HG02870 (cell line): ENCODE measurements around the gene XIRP2.
A peak's percentile ranks its signal among the peaks of the same experiment; 100 is the strongest.

Experiments used
- ATAC-seq: cut with Tn5 transposase; IDR thresholded peaks from one replicate; pipeline ENCODE4 v1.9.1; 2021; ENCODE audit warnings: mild to moderate bottlenecking, moderate library complexity; ENCODE audit not compliant: unreplicated experiment

Gene XIRP2

DNA sequence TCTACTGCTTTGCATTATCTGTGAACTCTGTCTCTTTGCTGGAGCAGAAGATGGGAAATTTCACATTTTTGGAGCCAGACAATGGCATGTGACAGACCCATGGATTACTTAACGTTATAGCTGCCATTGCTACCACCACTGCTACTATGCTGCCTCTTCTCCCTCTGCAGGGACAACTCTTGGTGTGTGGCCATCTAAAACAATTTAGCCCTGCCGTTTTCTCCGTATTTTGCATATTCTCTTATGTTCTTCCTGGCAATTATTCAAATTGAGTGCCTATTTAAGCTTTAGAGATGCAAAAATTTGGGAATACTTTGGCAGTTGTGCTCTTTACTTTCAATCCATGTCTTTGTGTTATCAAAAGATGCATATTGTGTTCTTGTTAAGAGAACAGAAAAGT lies 386.8 kb downstream of the XIRP2 start:
- ATAC-seq: no peak

- no peak for ATAC-seq
Observed at GRCh38 chr2:167279810-167280209, 391.5 kb downstream of the XIRP2 start.

GRCh38 chr2:167287212-167287611 lies 398.9 kb downstream of the XIRP2 start:
- no peak for ATAC-seq

DNA sequence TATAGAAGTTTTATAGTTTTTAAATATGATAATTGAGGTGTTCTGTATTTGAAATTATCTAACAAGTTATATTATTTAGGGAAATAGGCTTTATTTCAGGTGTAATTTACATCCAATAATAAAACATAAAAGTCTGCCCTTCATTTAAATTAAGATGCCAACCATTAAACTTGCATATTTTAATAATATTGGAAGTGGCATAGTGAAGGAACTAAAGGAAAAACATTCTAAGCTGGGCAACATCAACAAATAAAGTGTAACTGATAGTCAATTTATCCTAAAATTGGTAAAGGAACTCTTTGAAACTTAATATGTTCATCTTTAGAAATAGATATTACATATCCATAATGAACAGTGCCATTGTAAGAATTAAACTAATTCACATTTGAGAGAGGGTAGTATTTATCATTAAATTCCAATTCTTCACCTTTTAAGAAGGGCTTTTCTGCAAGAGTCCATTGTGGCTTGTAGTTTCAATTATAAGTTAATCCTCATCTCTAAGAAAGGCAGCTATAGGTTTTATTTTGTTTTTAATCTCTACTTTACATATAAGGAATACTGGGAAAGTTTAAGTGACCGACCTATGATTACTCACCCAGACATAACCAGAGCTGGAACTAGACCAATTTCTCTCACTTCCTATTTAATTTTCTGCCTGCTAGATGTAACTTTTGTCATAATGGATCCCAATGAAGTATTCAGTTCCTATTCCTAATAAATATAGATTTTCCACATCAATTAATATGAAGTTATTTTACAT lies 401.6 kb downstream of the XIRP2 start:
- no peak for ATAC-seq

GRCh38 chr2:167292430-167293171 lies 404.3 kb downstream of the XIRP2 start, which contains the start of gene B3GALT1:
Gene B3GALT1, plus strand, starts transcription at chr2:167293001.
- peak; percentile 99 for ATAC-seq

- peak; percentile 1 for ATAC-seq
Observed at GRCh38 chr2:167293172-167293781, 405.0 kb downstream of the XIRP2 start.

GRCh38 chr2:167293943-167294775 lies 405.9 kb downstream of the XIRP2 start:
- ATAC-seq: no peak

GRCh38 chr2:167294776-167295140 lies 406.5 kb downstream of the XIRP2 start:
- ATAC-seq: no peak

DNA sequence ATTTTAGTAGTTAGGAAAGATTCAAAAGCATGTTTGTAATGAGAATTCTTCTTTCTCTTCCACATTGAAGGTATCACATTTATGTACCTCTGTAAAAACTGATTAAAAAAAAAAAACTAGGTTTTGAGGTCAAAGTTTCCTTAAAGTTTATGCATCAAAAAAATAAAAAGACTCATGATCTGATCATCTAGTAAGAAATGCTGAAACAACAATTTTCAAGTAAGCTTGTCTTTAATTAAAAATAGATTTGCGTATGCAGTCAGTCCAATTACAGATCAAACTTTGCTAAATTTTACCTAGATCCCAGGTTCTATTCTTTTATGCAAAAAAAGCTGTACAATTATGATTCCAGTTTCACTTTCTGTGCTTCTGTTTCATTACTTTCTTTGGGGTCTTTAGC lies 409.0 kb downstream of the XIRP2 start:
- ATAC-seq: no peak

DNA sequence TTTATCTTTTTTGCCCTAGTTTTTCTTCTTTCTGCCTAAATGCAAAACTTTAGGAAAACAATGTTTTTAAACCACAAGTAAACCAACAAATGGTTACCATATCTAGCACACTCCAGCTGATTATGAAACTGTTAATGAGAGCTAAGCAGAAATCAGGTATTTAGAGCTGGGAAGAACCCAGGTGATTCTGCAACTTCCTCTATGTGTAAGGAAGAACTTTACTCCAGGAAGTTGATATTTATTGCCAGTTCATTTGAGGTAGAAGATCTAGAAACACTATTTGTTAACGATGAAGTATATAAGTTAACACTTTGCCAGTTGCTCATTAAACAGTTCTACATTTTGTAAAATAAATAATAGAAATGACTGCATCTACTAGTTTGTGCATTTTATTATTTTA lies 409.7 kb downstream of the XIRP2 start:
- no peak for ATAC-seq
